ENCODE results near the gene LDLR. TPM values are rescaled to one million over a fixed set of nuclear protein-coding genes. Genes with fewer than 3 reads are reported as not detected.

The LDLR gene
- total RNA-seq, 2 experiments from 2014 or later: 88.3 to 99.1 TPM

DNA sequence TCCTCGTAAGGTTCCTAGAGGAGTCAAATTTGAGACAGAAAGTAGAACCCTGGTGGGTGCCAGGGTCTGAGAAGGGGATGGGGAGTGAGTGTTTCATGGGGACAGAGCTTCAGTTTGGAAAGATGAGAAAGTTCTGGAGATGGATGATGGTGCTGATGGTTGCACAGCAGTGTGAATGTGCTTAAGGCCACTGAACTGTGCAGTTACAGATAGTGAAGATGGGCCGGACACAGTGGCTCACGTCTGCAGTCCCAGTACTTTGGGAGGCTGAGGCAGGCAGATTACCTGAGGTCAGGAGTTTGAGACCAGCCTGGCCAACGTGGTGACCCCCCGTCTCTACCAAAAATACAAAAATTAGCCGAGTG, 65.4 kb downstream of the LDLR start:
- no peak for DNase-seq (ENCODE audit: low spot score)
- Histone ChIP-seq H3K4me2 (ENCODE audit: low read length) (peak overlapping the region; percentile 98), H3K9me2 (ENCODE audit: insufficient read depth, low read length) (no peaks in the 10 kb centered on the region), H2AFZ (ENCODE audit: low read length) (no peak overlapping the region), H3K27ac (ENCODE audit: low read depth, low read length, poor library complexity, severe bottlenecking) (peak overlapping the region; percentile 59), H3K4me1 (ENCODE audit: insufficient read depth, low read length, poor library complexity, severe bottlenecking) (peaks cover 22% of the 10 kb centered on the region), H3K36me3 (ENCODE audit: insufficient read depth, low read length) (peaks cover 48% of the 10 kb centered on the region), H3K79me2 (ENCODE audit: insufficient read depth, low read depth, low read length) (peaks cover 52% of the 10 kb centered on the region), H4K20me1 (ENCODE audit: insufficient read depth, low read length) (no peaks in the 10 kb centered on the region), H3K9me3 (ENCODE audit: low read length) (no peaks in the 10 kb centered on the region), H3K4me3 (ENCODE audit: low read depth, low read length, poor library complexity, severe bottlenecking) (peak overlapping the region; percentile 96)
- TF ChIP-seq EZH2phosphoT487 (IDR thresholded peaks at IDR 0.05; ENCODE audit: borderline replicate concordance, low read depth, low read length): no peak
- TF ChIP-seq, protein P1, sequence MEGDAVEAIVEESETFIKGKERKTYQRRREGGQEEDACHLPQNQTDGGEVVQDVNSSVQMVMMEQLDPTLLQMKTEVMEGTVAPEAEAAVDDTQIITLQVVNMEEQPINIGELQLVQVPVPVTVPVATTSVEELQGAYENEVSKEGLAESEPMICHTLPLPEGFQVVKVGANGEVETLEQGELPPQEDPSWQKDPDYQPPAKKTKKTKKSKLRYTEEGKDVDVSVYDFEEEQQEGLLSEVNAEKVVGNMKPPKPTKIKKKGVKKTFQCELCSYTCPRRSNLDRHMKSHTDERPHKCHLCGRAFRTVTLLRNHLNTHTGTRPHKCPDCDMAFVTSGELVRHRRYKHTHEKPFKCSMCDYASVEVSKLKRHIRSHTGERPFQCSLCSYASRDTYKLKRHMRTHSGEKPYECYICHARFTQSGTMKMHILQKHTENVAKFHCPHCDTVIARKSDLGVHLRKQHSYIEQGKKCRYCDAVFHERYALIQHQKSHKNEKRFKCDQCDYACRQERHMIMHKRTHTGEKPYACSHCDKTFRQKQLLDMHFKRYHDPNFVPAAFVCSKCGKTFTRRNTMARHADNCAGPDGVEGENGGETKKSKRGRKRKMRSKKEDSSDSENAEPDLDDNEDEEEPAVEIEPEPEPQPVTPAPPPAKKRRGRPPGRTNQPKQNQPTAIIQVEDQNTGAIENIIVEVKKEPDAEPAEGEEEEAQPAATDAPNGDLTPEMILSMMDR (conservative IDR thresholded peaks at IDR 0.05; ENCODE audit: low read length): no peak
- ChIA-PET POLR2A (interaction anchor here (0.6 kb wide), 1 partner anchor 28 kb away, joined by 7 read pairs; no protein-coding TSS in a partner anchor), CTCF (ENCODE audit: unreplicated experiment) (no interaction called here)
- intact Hi-C loops (cut with micrococcal nuclease; ENCODE audit: unreplicated experiment): loop anchor here (2.0 kb wide), 1 partner anchor 42 kb away; the partner anchor contains the start of gene KANK2
- BruUV-seq (replicated peaks): no TSS peak

DNA sequence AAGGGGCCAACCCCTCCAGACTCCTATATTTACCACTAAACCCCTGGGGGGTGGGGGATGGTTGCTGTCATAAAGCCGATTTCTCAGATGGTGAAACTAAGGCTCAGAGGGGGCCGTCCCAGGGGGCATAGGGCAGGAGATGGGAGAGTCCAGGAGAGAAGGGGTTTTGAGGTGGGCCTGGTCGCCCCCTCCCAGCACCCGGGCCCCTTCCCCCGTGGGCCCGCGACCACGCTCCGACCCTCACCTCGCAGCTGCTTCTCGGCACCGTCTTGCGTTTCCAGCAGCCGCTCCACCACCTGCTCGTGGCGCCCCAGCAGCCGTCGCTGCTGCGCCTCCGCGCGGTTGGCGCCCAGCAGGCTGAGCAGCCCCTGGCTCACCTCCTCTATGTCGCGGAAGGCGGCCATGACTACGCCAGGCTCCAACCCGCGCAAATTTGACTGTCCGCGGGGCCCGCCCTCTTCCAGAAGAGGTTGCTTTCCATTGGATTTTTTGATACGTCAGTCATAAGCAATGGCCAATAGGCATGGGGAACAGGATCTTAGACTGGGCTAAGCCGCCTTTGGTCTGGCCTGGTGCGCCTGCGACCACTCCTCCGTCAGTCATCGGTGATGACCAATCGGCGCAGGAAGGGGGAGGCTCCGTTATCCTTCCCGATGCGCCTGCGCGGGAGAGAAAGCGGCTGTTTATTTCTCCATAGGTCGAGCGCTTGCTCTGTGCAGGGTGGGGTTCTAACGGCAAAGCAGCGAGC, 66.3 kb downstream of the LDLR start, which contains the start of gene SPC24:
Gene SPC24, minus strand, starts transcription at position 410 of the 748 bp plus-strand sequence. Its CDS starts 6 bp downstream, at position 404.
- POLR2A ChIA-PET: interaction anchor here (0.5 to 1.5 kb wide), 3 partner anchors 30 to 246 kb away, joined by 3 to 6 read pairs (median 5); no protein-coding TSS in a partner anchor

More for the DNA sequence above, 66.3 kb downstream of the LDLR start, which contains the start of gene SPC24:
- H3K27ac ChIP-seq (ENCODE audit: low read depth, low read length, poor library complexity, severe bottlenecking): peak within 1 kb of the TSS; percentile 69
- intact Hi-C loops (cut with micrococcal nuclease; ENCODE audit: unreplicated experiment): loop anchor here (2.0 kb wide), 1 partner anchor 41 kb away; the partner anchor contains the start of gene KANK2
- no peaks in the 10 kb centered on the region for H3K9me3 ChIP-seq (ENCODE audit: low read length)
- peak; percentile 99 for DNase-seq (ENCODE audit: low spot score)
- peak within 1 kb of the TSS; percentile 98 for H3K4me2 ChIP-seq (ENCODE audit: low read length)
- CTCF ChIA-PET (ENCODE audit: unreplicated experiment): interaction anchor here (1.2 kb wide), 1 partner anchor 35 kb away, joined by 3 read pairs; no protein-coding TSS in a partner anchor
- no peaks in the 10 kb centered on the region for H3K9me2 ChIP-seq (ENCODE audit: insufficient read depth, low read length)
- no peaks in the 10 kb centered on the region for H4K20me1 ChIP-seq (ENCODE audit: insufficient read depth, low read length)
- BruUV-seq (replicated peaks): no TSS peak
- peak within 1 kb of the TSS; percentile 96 for H3K4me3 ChIP-seq (ENCODE audit: low read depth, low read length, poor library complexity, severe bottlenecking)
- H3K36me3 ChIP-seq (ENCODE audit: insufficient read depth, low read length): peaks cover 42% of the 10 kb centered on the region
- TF ChIP-seq EZH2phosphoT487 (IDR thresholded peaks at IDR 0.05; ENCODE audit: borderline replicate concordance, low read depth, low read length): no peak
- TF ChIP-seq, protein P1 (conservative IDR thresholded peaks at IDR 0.05; ENCODE audit: low read length): peak; percentile 33; the same call in 1 of the 2 replicates
- peak within 1 kb of the TSS; percentile 72 for H2AFZ ChIP-seq (ENCODE audit: low read length)
- H3K4me1 ChIP-seq (ENCODE audit: insufficient read depth, low read length, poor library complexity, severe bottlenecking): peaks cover 22% of the 10 kb centered on the region
- peaks cover 47% of the 10 kb centered on the region for H3K79me2 ChIP-seq (ENCODE audit: insufficient read depth, low read depth, low read length)

All from OCI-LY7 (cell line).